ENCODE data around the gene ZNF532. TPM values are rescaled to one million over a fixed set of nuclear protein-coding genes. Genes with fewer than 3 reads are reported as not detected.
A peak's percentile ranks its signal among the peaks of the same experiment; 100 is the strongest.
"Not testable (repeated sequence)": the region's sequence is repeated elsewhere in the genome, so short reads cannot be mapped to it uniquely, and the experiment has no call there.

ZNF532 gene
- total RNA-seq, 1 donor from 2014 or later = 77.1 TPM

DNA sequence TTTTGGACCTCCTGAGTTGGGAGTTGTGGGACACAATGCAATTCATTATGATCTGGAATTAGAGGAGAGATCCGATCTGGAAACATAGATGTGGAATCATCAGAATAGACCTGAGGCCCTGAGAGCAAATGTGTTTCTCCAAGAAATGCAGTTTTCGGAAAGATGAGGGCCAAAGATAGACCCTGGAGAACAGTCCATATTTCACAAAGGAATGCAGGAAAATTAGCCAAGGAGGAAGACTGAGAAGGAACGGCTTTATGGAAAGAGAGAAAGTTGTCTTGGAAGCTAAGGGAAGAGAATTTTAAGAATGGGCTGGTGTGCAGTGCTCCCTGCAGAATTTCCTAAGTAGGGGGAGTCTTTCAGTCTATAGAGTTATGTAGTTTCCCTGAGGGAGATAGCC lies 11.1 kb upstream of the ZNF532 start:
- Histone ChIP-seq H3K27me3 (no peaks in the 10 kb centered on the region), H3K4me1 (peaks cover 9% of the 10 kb centered on the region), H3K27ac (no peak overlapping the region), H3K36me3 (no peaks in the 10 kb centered on the region), H3K4me3 (no peak overlapping the region), H3K9me3 (no peaks in the 10 kb centered on the region)
- DNase-seq (ENCODE audit: extremely low spot score in 2 of 2) = no peak
- TF ChIP-seq, protein P1, sequence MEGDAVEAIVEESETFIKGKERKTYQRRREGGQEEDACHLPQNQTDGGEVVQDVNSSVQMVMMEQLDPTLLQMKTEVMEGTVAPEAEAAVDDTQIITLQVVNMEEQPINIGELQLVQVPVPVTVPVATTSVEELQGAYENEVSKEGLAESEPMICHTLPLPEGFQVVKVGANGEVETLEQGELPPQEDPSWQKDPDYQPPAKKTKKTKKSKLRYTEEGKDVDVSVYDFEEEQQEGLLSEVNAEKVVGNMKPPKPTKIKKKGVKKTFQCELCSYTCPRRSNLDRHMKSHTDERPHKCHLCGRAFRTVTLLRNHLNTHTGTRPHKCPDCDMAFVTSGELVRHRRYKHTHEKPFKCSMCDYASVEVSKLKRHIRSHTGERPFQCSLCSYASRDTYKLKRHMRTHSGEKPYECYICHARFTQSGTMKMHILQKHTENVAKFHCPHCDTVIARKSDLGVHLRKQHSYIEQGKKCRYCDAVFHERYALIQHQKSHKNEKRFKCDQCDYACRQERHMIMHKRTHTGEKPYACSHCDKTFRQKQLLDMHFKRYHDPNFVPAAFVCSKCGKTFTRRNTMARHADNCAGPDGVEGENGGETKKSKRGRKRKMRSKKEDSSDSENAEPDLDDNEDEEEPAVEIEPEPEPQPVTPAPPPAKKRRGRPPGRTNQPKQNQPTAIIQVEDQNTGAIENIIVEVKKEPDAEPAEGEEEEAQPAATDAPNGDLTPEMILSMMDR (IDR thresholded peaks at IDR 0.05) = no peak
- TF ChIP-seq POLR2A (IDR thresholded peaks at IDR 0.05) (no peak), POLR2AphosphoS5 (IDR thresholded peaks at IDR 0.05; ENCODE audit: insufficient read depth in 1 of 2, low read depth in 1 of 2) (no peak)
- intact Hi-C loops (cut with DNase I) = no loop called here

DNA sequence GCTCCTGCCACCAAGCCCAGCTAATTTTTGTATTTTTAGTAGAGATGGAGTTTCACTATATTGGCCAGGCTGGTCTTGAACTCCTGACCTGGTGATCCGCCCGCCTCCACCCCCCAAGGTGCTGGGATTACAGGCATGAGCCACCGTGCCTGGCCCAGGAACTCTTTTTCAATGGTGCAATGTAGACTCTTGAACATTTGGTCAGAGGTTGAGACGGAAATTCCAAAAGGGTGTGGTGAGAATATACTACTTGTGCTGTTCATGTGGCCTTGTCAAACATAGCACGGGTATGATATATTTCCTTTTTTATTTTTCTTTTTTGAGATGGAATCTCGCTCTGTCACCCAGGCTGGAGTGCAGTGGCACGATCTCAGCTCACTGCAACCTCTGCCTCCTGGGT lies 9.2 kb upstream of the ZNF532 start:
- H3K27ac ChIP-seq; H3K9me3 ChIP-seq; intact Hi-C loops (cut with DNase I); H3K36me3 ChIP-seq; H3K4me3 ChIP-seq; DNase-seq (ENCODE audit: extremely low spot score in 2 of 2); H3K27me3 ChIP-seq: not testable (repeated sequence)
- H3K4me1 ChIP-seq = peaks cover 26% of the 10 kb centered on the region

DNA sequence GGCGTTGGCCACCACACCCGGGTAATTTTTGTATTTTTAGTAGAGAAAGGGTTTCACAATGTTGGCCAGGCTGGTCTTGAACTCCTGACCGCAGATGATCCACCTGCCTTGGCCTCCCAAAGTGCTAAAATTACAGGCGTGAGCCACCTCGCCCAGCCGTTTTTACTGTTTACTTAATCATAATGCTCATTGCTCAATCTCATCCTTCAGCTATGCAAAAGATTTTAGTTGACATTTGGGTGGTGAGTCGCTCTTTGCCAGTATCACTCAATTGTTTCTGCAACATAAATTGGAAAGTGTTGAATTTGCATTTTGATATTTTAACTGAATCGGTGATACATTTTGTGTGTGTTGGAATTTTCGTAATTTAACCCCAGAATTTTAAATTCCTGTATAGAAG lies 7.8 kb upstream of the ZNF532 start:
- no peaks in the 10 kb centered on the region for H3K36me3 ChIP-seq
- intact Hi-C loops (cut with DNase I) = no loop called here
- no peaks in the 10 kb centered on the region for H3K27me3 ChIP-seq
- no peaks in the 10 kb centered on the region for H3K9me3 ChIP-seq
- no peak for DNase-seq (ENCODE audit: extremely low spot score in 2 of 2)
- no peak overlapping the region for H3K27ac ChIP-seq
- TF ChIP-seq POLR2AphosphoS5 (IDR thresholded peaks at IDR 0.05; ENCODE audit: insufficient read depth in 1 of 2, low read depth in 1 of 2) (no peak), POLR2A (IDR thresholded peaks at IDR 0.05) (no peak)
- TF ChIP-seq, protein P1 (IDR thresholded peaks at IDR 0.05) = no peak
- H3K4me1 ChIP-seq = peaks cover 38% of the 10 kb centered on the region
- no peak overlapping the region for H3K4me3 ChIP-seq

DNA sequence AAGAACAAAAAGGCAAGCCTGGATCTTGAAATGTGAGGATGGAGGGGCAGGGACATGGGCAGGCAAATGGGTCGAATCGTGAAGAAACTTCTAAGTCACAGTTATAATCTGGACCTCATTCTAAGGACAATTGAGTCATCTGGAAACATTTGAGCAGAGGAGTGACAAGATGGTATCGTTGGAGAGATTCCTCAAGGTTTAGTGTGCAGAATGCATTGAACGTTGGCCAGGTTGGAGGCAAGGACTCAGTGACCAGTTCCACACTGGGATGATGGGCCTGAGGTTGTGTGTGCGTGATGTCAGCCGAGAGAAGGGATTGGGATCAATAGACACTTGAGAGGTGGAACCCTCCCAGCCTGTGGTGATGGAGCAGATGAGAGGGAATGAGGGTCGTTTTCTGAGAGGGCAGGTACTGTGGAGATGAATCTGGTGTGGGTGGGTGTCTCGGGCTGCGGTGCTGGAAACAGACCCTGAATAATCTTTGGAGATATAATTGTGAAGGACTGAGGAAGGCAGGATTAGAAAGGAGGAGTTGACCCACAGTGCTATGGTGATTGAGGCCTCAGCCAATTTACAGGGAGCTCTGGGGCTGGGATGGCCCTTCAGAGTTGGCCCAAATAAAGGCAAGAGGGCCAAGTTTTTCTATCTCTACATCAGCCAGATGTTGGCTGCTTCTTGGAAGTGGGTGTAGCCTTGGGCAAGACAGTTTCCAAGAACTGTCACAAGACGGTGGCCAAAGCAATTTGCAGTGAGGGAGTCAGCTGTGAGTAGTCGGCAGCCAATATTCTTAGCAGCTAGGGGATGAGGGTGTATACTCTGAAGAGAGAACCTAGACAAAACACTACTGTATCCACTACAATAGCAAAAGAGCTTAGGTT lies 5.8 kb upstream of the ZNF532 start:
- Histone ChIP-seq H3K27ac (peak overlapping the region; percentile 100), H3K4me3 (no peak overlapping the region), H3K4me1 (peaks cover 50% of the 10 kb centered on the region), H3K27me3 (no peaks in the 10 kb centered on the region), H3K36me3 (no peaks in the 10 kb centered on the region), H3K9me3 (no peaks in the 10 kb centered on the region)
- intact Hi-C loops (cut with DNase I) = no loop called here
- DNase-seq (ENCODE audit: extremely low spot score in 2 of 2) = no peak
- TF ChIP-seq POLR2A (IDR thresholded peaks at IDR 0.05) (no peak), POLR2AphosphoS5 (IDR thresholded peaks at IDR 0.05; ENCODE audit: insufficient read depth in 1 of 2, low read depth in 1 of 2) (no peak)
- TF ChIP-seq, protein P1 (IDR thresholded peaks at IDR 0.05) = no peak

DNA sequence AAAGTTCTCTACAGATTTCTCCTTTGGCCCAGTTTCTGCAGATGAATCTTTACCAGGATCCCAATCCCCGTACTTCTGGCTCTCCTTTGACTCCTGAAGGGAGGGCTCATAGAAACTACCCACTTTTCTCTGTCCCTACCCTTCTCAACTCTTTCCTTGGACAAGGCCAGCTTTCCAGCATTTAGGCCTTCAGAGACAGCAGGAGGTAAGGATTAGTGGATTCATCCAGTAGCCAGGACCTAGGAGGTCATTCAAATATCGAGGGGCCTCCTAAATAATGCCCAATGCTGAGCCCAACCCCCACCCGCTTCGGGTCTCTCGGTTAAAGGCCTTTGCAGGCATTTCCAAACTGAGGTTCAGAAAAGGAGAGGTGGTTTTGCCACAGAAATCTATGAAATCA lies 4.8 kb upstream of the ZNF532 start:
- H3K9me3 ChIP-seq = no peaks in the 10 kb centered on the region
- H3K36me3 ChIP-seq = no peaks in the 10 kb centered on the region
- no peak for DNase-seq (ENCODE audit: extremely low spot score in 2 of 2)
- no peak for TF ChIP-seq POLR2A (IDR thresholded peaks at IDR 0.05)
- TF ChIP-seq POLR2AphosphoS5 (IDR thresholded peaks at IDR 0.05; ENCODE audit: insufficient read depth in 1 of 2, low read depth in 1 of 2) = no peak
- TF ChIP-seq, protein P1 (IDR thresholded peaks at IDR 0.05) = no peak
- no peaks in the 10 kb centered on the region for H3K27me3 ChIP-seq
- peak overlapping the region; percentile 100 for H3K27ac ChIP-seq
- intact Hi-C loops (cut with DNase I) = no loop called here
- H3K4me3 ChIP-seq = no peak overlapping the region
- H3K4me1 ChIP-seq = peaks cover 61% of the 10 kb centered on the region
